Transverse colon (tissue), 4 donors: ENCODE measurements around the gene LGR6. TPM values are rescaled to one million over a fixed set of nuclear protein-coding genes. Genes with fewer than 3 reads are reported as not detected.

Experiments used
- DNase-seq: peaks from one replicate; pipeline ENCODE4 v3.0.0-alpha.2; 2019
- H3K27ac ChIP-seq, 4 donors: fragments of 200-600 bp; sonication (generic); 2 replicates each; pipeline ENCODE4 v1.5.1; 2016 to 2018; ENCODE audit warnings: inconsistent platforms in 4 of 4
- H3K27me3 ChIP-seq: fragments of 200-600 bp; sonication (generic); 2 replicates; pipeline ENCODE4 v1.5.1; 2017; ENCODE audit warnings: inconsistent platforms
- H3K36me3 ChIP-seq, 4 donors: fragments of 200-600 bp; sonication (generic); 2 replicates each; pipeline ENCODE4 v1.5.1; 2017 to 2019; ENCODE audit warnings: inconsistent platforms in 4 of 4
- H3K4me1 ChIP-seq, 4 donors: fragments of 200-600 bp; sonication (generic); 2 replicates each; pipeline ENCODE4 v1.5.1; 2017 to 2020; ENCODE audit warnings: inconsistent platforms in 4 of 4
- H3K4me3 ChIP-seq, 4 donors: fragments of 200-600 bp; sonication (generic); 1 replicate in 1 of 4; 2 replicates in 3 of 4; pipeline versions ENCODE4 v1.5.1 to v1.6.1; 2017 to 2019; ENCODE audit warnings: inconsistent platforms in 4 of 4
- H3K9me3 ChIP-seq, 2 donors: fragments of 200-600 bp; sonication (generic); 2 replicates each; pipeline ENCODE4 v1.5.1; 2017 to 2019; ENCODE audit warnings: inconsistent platforms in 2 of 2
- CTCF ChIP-seq, 5 experiments: fragments of 200-600 bp in 3 of 5; fragments of 450-650 bp in 2 of 5; sonication (generic) in 3 of 5; IDR thresholded peaks; 1 replicate in 2 of 5; 2 replicates in 3 of 5; pipeline ENCODE4 v1.5.1; 2016 to 2017; ENCODE audit warnings: antibody characterized with exemption in 5 of 5, inconsistent platforms in 3 of 5, mild to moderate bottlenecking in 2 of 5, moderate library complexity in 1 of 5
- EP300 ChIP-seq: sonication (generic); formaldehyde crosslinking; IDR thresholded peaks from one replicate; pipeline ENCODE4 v1.6.1; 2017; ENCODE audit warnings: antibody characterized with exemption, low read depth
- POLR2A ChIP-seq: fragments of 450-650 bp; IDR thresholded peaks from one replicate; pipeline ENCODE4 v1.6.1; 2016; ENCODE audit warnings: antibody characterized with exemption, mild to moderate bottlenecking, moderate library complexity
- POLR2AphosphoS5 ChIP-seq, 3 donors: sonication (generic); formaldehyde crosslinking; IDR thresholded peaks; one replicate each; pipeline ENCODE4 v1.6.1; 2016; ENCODE audit warnings: antibody characterized with exemption in 3 of 3
- WGBS, 2 donors: methylation state at CpG; one replicate each; pipeline ENCODE4 v1.1.5; 2018; ENCODE audit warnings: low coverage in 1 of 2; 5-methylcytosine and 5-hydroxymethylcytosine counted together
- in situ Hi-C, 4 donors: fragments of 200-750 bp; cut with MboI; loops; one replicate each; pipeline versions ENCODE4 v1.15.0 to v1.15.1; 2017; ENCODE audit warnings: low sequenced_read_pairs in 3 of 4, low pct_ligation_motif_present in 1 of 4, low pct_unique_long_range_greater_than_20kb in 1 of 4
- intact Hi-C: fragments of 100-400 bp; cut with DNase I; formaldehyde crosslinking; loops from one replicate; pipeline ENCODE4 v1.15.1; 2023; ENCODE audit warnings: low total_unique reads
- total RNA-seq, 4 donors: library from RNA; depleted of rRNA; stranded (reverse); fragments of >200 nt; gene quantifications; one replicate each; pipeline ENCODE4 v1.1.0, GENCODE V29; 2016

Gene LGR6
- total RNA-seq, 4 donors from 2014 or later = 0.41 to 1.6 TPM; not detected in 2

GRCh38 chr1:202275061-202275770 is 81.6 kb downstream of the LGR6 start:
- H3K9me3 ChIP-seq = no peaks in the 10 kb centered on the region
- H3K27ac ChIP-seq = no peak overlapping the region
- no peak for DNase-seq
- intact Hi-C loops = no loop called here
- no peaks in the 10 kb centered on the region for H3K4me1 ChIP-seq
- TF ChIP-seq CTCF (IDR thresholded peaks at IDR 0.05) = no peak
- no peak for TF ChIP-seq POLR2AphosphoS5 (IDR thresholded peaks at IDR 0.05)
- TF ChIP-seq EP300 = no peak
- TF ChIP-seq POLR2A = no peak
- H3K36me3 ChIP-seq = no peaks in the 10 kb centered on the region
- in situ Hi-C loops = no loop called here
- H3K27me3 ChIP-seq = no peaks in the 10 kb centered on the region
- H3K4me3 ChIP-seq = no peak overlapping the region
- 100% methylated on average over 1 to 3 of the region's 3 CpGs for WGBS, 2 donors

GRCh38 chr1:202276081-202276715 is 82.6 kb downstream of the LGR6 start:
- no peaks in the 10 kb centered on the region for H3K27me3 ChIP-seq
- intact Hi-C loops (no loop called here), in situ Hi-C loops (no loop called here)
- no peak overlapping the region for H3K4me3 ChIP-seq
- H3K9me3 ChIP-seq = no peaks in the 10 kb centered on the region
- TF ChIP-seq POLR2A = no peak
- no peak for TF ChIP-seq CTCF (IDR thresholded peaks at IDR 0.05)
- no peak for TF ChIP-seq EP300
- no peak for TF ChIP-seq POLR2AphosphoS5 (IDR thresholded peaks at IDR 0.05)
- no peaks in the 10 kb centered on the region for H3K4me1 ChIP-seq
- no peak overlapping the region for H3K27ac ChIP-seq
- DNase-seq = no peak
- no peaks in the 10 kb centered on the region for H3K36me3 ChIP-seq
- 91% methylated on average over 11 of the region's 11 CpGs; no CpG with 5 or more reads in 1 of the 2 donors for WGBS, 2 donors

DNA sequence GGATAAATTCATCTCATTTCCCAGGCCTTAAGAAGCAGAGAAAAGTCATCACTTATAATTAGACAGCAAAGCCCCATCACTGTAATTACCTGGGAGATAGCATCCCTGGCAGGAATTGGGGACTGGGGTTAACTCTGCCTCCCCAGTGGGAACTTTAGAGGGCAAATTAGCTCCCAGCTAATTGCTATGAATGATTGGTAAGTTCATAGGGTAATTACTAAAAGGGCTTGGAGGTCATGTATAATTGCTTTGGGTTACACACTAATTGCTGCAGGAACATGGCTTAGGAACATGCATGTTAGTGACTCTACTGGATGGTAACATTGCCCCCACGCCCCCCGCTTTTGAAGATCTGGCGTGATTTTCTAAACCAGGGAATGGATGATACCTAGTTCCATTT is 83.3 kb downstream of the LGR6 start:
- TF ChIP-seq POLR2A = no peak
- TF ChIP-seq POLR2AphosphoS5 (IDR thresholded peaks at IDR 0.05) = no peak
- no peak for TF ChIP-seq CTCF (IDR thresholded peaks at IDR 0.05)
- no peak for TF ChIP-seq EP300
- Histone ChIP-seq H3K27me3 (no peaks in the 10 kb centered on the region), H3K4me3 (no peak overlapping the region), H3K36me3 (no peaks in the 10 kb centered on the region), H3K4me1 (no peaks in the 10 kb centered on the region), H3K27ac (no peak overlapping the region), H3K9me3 (no peaks in the 10 kb centered on the region)
- in situ Hi-C loops (no loop called here), intact Hi-C loops (no loop called here)
- DNase-seq = no peak
- WGBS, 2 donors = 93 to 97% methylated on average over 3 of the region's 3 CpGs

- H3K4me1 ChIP-seq = no peaks in the 10 kb centered on the region
- H3K36me3 ChIP-seq = no peaks in the 10 kb centered on the region
- in situ Hi-C loops = no loop called here
- no peak overlapping the region for H3K4me3 ChIP-seq
- 86 to 88% methylated on average over 1 to 2 of the region's 2 CpGs for WGBS, 2 donors
- no peaks in the 10 kb centered on the region for H3K27me3 ChIP-seq
- DNase-seq = no peak
- H3K27ac ChIP-seq = no peak overlapping the region
- H3K9me3 ChIP-seq = no peaks in the 10 kb centered on the region
- intact Hi-C loops = no loop called here
- TF ChIP-seq POLR2AphosphoS5 (IDR thresholded peaks at IDR 0.05) (no peak), EP300 (no peak), POLR2A (no peak), CTCF (IDR thresholded peaks at IDR 0.05) (no peak)
Observed at GRCh38 chr1:202278751-202279150, 85.2 kb downstream of the LGR6 start.
